ENCODE results near the gene TTC8.
"Not testable (repeated sequence)": the region's sequence is repeated elsewhere in the genome, so short reads cannot be mapped to it uniquely, and the experiment has no call there.

TTC8 gene

GRCh38 chr14:88823968-88824313, 510 bp upstream of the TTC8 start:
- no peak for DNase-seq (ENCODE audit: low read depth in 3 of 3, low spot score in 1 of 3)

GRCh38 chr14:88825078-88825458, 617 bp downstream of the TTC8 start:
- DNase-seq (ENCODE audit: low read depth in 3 of 3, low spot score in 1 of 3), result no peak

GRCh38 chr14:88825503-88825902, 1.1 kb downstream of the TTC8 start:
- no peak for DNase-seq (ENCODE audit: low read depth in 3 of 3, low spot score in 1 of 3)

GRCh38 chr14:88829188-88829587, 4.7 kb downstream of the TTC8 start:
- DNase-seq (ENCODE audit: low read depth in 3 of 3, low spot score in 1 of 3), result no peak

GRCh38 chr14:88829685-88830302, 5.3 kb downstream of the TTC8 start:
- no peak for DNase-seq (ENCODE audit: low read depth in 3 of 3, low spot score in 1 of 3)

- DNase-seq (ENCODE audit: low read depth in 3 of 3, low spot score in 1 of 3), result no peak
Observed at GRCh38 chr14:88831284-88831683, 6.8 kb downstream of the TTC8 start.

- no peak for DNase-seq (ENCODE audit: low read depth in 3 of 3, low spot score in 1 of 3)
Observed at GRCh38 chr14:88834883-88835431, 10.5 kb downstream of the TTC8 start.

- no peak for DNase-seq (ENCODE audit: low read depth in 3 of 3, low spot score in 1 of 3)
Observed at GRCh38 chr14:88835661-88836060, 11.2 kb downstream of the TTC8 start.

GRCh38 chr14:88837495-88837894, 13.0 kb downstream of the TTC8 start:
- DNase-seq (ENCODE audit: low read depth in 3 of 3, low spot score in 1 of 3), result no peak

GRCh38 chr14:88838015-88838414, 13.6 kb downstream of the TTC8 start:
- DNase-seq (ENCODE audit: low read depth in 3 of 3, low spot score in 1 of 3), result no peak

- no peak for DNase-seq (ENCODE audit: low read depth in 3 of 3, low spot score in 1 of 3)
Observed at GRCh38 chr14:88840926-88841325, 16.5 kb downstream of the TTC8 start.

- DNase-seq (ENCODE audit: low read depth in 3 of 3, low spot score in 1 of 3), result no peak
Observed at GRCh38 chr14:88841741-88842140, 17.3 kb downstream of the TTC8 start.

- no peak for DNase-seq (ENCODE audit: low read depth in 3 of 3, low spot score in 1 of 3)
Observed at GRCh38 chr14:88842414-88842813, 18.0 kb downstream of the TTC8 start.

- DNase-seq (ENCODE audit: low read depth in 3 of 3, low spot score in 1 of 3), result no peak
Observed at GRCh38 chr14:88844980-88845491, 20.6 kb downstream of the TTC8 start.

- DNase-seq (ENCODE audit: low read depth in 3 of 3, low spot score in 1 of 3), result no peak
Observed at GRCh38 chr14:88848571-88848970, 24.1 kb downstream of the TTC8 start.

GRCh38 chr14:88849716-88850115, 25.3 kb downstream of the TTC8 start:
- DNase-seq (ENCODE audit: low read depth in 3 of 3, low spot score in 1 of 3), result no peak

- no peak for DNase-seq (ENCODE audit: low read depth in 3 of 3, low spot score in 1 of 3)
Observed at GRCh38 chr14:88851587-88851986, 27.1 kb downstream of the TTC8 start.

GRCh38 chr14:88852632-88853031, 28.2 kb downstream of the TTC8 start:
- no peak for DNase-seq (ENCODE audit: low read depth in 3 of 3, low spot score in 1 of 3)

- no peak for DNase-seq (ENCODE audit: low read depth in 3 of 3, low spot score in 1 of 3)
Observed at GRCh38 chr14:88853129-88853528, 28.7 kb downstream of the TTC8 start.

- no peak for DNase-seq (ENCODE audit: low read depth in 3 of 3, low spot score in 1 of 3)
Observed at GRCh38 chr14:88856786-88857366, 32.4 kb downstream of the TTC8 start.

- not testable (repeated sequence) for DNase-seq (ENCODE audit: low read depth in 3 of 3, low spot score in 1 of 3)
Observed at GRCh38 chr14:88857861-88858260, 33.4 kb downstream of the TTC8 start.

- not testable (repeated sequence) for DNase-seq (ENCODE audit: low read depth in 3 of 3, low spot score in 1 of 3)
Observed at GRCh38 chr14:88859118-88859517, 34.7 kb downstream of the TTC8 start.

GRCh38 chr14:88863167-88863566, 38.7 kb downstream of the TTC8 start:
- no peak for DNase-seq (ENCODE audit: low read depth in 3 of 3, low spot score in 1 of 3)
